Measurements from ENCODE around the gene STEAP3. TPM values are rescaled to one million over a fixed set of nuclear protein-coding genes. Genes with fewer than 3 reads are reported as not detected.

Gene STEAP3
- polyA plus RNA-seq, 2 of the 4 experiments (the other 2 are of a cell fraction) = 23.5 to 30.2 TPM

GRCh38 chr2:119278946-119279345 lies 55.3 kb downstream of the STEAP3 start:
- POLR2A ChIA-PET = no interaction called here
- Histone ChIP-seq H3K9me3 (no peaks in the 10 kb centered on the region), H3K27ac (no peak overlapping the region), H3K4me2 (no peak overlapping the region), H3K4me1 (no peaks in the 10 kb centered on the region), H3K4me3 (no peak overlapping the region)
- no peak for ATAC-seq
- TF ChIP-seq SMC3 (IDR thresholded peaks at IDR 0.05) (no peak), CBX2 (IDR thresholded peaks at IDR 0.05; ENCODE audit: borderline replicate concordance, low read depth) (no peak), JUN (IDR thresholded peaks at IDR 0.05) (no peak), MAZ (IDR thresholded peaks at IDR 0.05; ENCODE audit: borderline replicate concordance, low read depth, low read length) (no peak), TFCP2L1 (CRISPR knock-in tag; IDR thresholded peaks at IDR 0.05) (no peak), EHF (CRISPR knock-in tag; IDR thresholded peaks at IDR 0.05) (no peak), CHD2 (IDR thresholded peaks at IDR 0.05; ENCODE audit: low read length, partially characterized antibody) (no peak)
- no peak for FAIRE-seq
- CTCF ChIA-PET = interaction anchor here (2.6 to 3.0 kb wide), 2 partner anchors 12 to 15 kb away, joined by 9 to 25 read pairs; no protein-coding TSS in a partner anchor
- no peak for DNase-seq (ENCODE audit: low read depth in 1 of 2, low spot score in 1 of 2)
- 79% methylated on average over 6 of the region's 6 CpGs for WGBS (ENCODE audit: missing lambda C conversion rate)

GRCh38 chr2:119279666-119280065 lies 56.0 kb downstream of the STEAP3 start:
- H3K27ac ChIP-seq = no peak overlapping the region
- ATAC-seq (no peak), DNase-seq (ENCODE audit: low read depth in 1 of 2, low spot score in 1 of 2) (no peak), FAIRE-seq (no peak)
- CTCF ChIA-PET = interaction anchor here (0.8 to 3.0 kb wide), 5 partner anchors 11 to 398 kb away, joined by 3 to 25 read pairs (median 5); no protein-coding TSS in a partner anchor
- POLR2A ChIA-PET = no interaction called here
- no peak overlapping the region for H3K4me2 ChIP-seq
- 90% methylated on average over 5 of the region's 6 CpGs for WGBS (ENCODE audit: missing lambda C conversion rate)
- TF ChIP-seq PHF8 (IDR thresholded peaks at IDR 0.05; ENCODE audit: borderline replicate concordance, low read depth) (no peak), TFCP2L1 (CRISPR knock-in tag; IDR thresholded peaks at IDR 0.05) (no peak), PBX3 (IDR thresholded peaks at IDR 0.05) (no peak), EP300 (IDR thresholded peaks at IDR 0.05) (no peak), POLR2A (IDR thresholded peaks at IDR 0.05; ENCODE audit: low read length) (no peak), KDM1A (IDR thresholded peaks at IDR 0.05; ENCODE audit: low read depth) (no peak), FOSL2 (IDR thresholded peaks at IDR 0.05) (no peak), FOSL2 (CRISPR knock-in tag; IDR thresholded peaks at IDR 0.05) (no peak), HDAC2 (IDR thresholded peaks at IDR 0.05) (no peak), TP53 (CRISPR knock-in tag; IDR thresholded peaks at IDR 0.05) (no peak), ATOH8 (CRISPR knock-in tag; IDR thresholded peaks at IDR 0.05; ENCODE audit: low read depth) (no peak), ZFP36 (IDR thresholded peaks at IDR 0.05; ENCODE audit: borderline replicate concordance, partially characterized antibody) (no peak), FOSB (CRISPR knock-in tag; IDR thresholded peaks at IDR 0.05) (no peak), JUN (IDR thresholded peaks at IDR 0.05) (no peak), HOXB5 (CRISPR knock-in tag; IDR thresholded peaks at IDR 0.05) (no peak)
- TF ChIP-seq, protein P1, sequence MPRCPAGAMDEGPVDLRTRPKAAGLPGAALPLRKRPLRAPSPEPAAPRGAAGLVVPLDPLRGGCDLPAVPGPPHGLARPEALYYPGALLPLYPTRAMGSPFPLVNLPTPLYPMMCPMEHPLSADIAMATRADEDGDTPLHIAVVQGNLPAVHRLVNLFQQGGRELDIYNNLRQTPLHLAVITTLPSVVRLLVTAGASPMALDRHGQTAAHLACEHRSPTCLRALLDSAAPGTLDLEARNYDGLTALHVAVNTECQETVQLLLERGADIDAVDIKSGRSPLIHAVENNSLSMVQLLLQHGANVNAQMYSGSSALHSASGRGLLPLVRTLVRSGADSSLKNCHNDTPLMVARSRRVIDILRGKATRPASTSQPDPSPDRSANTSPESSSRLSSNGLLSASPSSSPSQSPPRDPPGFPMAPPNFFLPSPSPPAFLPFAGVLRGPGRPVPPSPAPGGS (IDR thresholded peaks at IDR 0.05) = no peak
- TF ChIP-seq, protein P2, sequence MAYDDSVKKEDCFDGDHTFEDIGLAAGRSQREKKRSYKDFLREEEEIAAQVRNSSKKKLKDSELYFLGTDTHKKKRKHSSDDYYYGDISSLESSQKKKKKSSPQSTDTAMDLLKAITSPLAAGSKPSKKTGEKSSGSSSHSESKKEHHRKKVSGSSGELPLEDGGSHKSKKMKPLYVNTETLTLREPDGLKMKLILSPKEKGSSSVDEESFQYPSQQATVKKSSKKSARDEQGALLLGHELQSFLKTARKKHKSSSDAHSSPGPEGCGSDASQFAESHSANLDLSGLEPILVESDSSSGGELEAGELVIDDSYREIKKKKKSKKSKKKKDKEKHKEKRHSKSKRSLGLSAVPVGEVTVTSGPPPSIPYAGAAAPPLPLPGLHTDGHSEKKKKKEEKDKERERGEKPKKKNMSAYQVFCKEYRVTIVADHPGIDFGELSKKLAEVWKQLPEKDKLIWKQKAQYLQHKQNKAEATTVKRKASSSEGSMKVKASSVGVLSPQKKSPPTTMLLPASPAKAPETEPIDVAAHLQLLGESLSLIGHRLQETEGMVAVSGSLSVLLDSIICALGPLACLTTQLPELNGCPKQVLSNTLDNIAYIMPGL (CRISPR knock-in tag; IDR thresholded peaks at IDR 0.05; ENCODE audit: borderline replicate concordance) = no peak
- H3K4me3 ChIP-seq = no peak overlapping the region
- H3K4me1 ChIP-seq = no peaks in the 10 kb centered on the region
- no peaks in the 10 kb centered on the region for H3K9me3 ChIP-seq

Measured in A549 (cell line).